Epithelial cell of umbilical artery (primary cell): ENCODE results near the gene ASPRV1. TPM values are rescaled to one million over a fixed set of nuclear protein-coding genes. Genes with fewer than 3 reads are reported as not detected.

ENCODE experiments used
- total RNA-seq: library from RNA; depleted of rRNA; stranded (reverse); fragments of >200 nt; gene quantifications from 2 replicates; pipeline ENCODE4 v1.2.3, GENCODE V29; 2014

Gene ASPRV1
- 0.32 TPM in 1 of 2 replicates, not detected in the other for total RNA-seq

GRCh38 chr2:69961496-69961895, at the start of gene ASPRV1:
ASPRV1 (minus strand) TSS chr2:69961631; CDS start chr2:69961436, 195 bp downstream.

GRCh38 chr2:69914950-69915945, 46.2 kb downstream of the ASPRV1 start, which contains the start of gene MXD1:
MXD1 (plus strand) TSS chr2:69915109; CDS start chr2:69915331, 222 bp downstream.

Other genes starting within 250 kb of the ASPRV1 start
- 16.4 and 17.5 TPM in 2 replicates for gene ANXA4, start 219.5 kb downstream of the ASPRV1 start, total RNA-seq
- gene GMCL1, start 132.0 kb downstream of the ASPRV1 start, total RNA-seq, result 9.4 and 11.1 TPM in 2 replicates
- 48.0 and 49.7 TPM in 2 replicates for gene SNRNP27, start 67.7 kb downstream of the ASPRV1 start, total RNA-seq
- gene MXD1, start 46.5 kb downstream of the ASPRV1 start, total RNA-seq, result 2.3 and 4.1 TPM in 2 replicates
- gene PCBP1, start 125.8 kb upstream of the ASPRV1 start, total RNA-seq, result 26.7 and 31.5 TPM in 2 replicates
- gene C2orf42, start 229.4 kb upstream of the ASPRV1 start, total RNA-seq, result 11.0 and 16.7 TPM in 2 replicates